CD14-positive monocyte (primary cell): Measurements from ENCODE around the gene AOC1. TPM values are rescaled to one million over a fixed set of nuclear protein-coding genes. Genes with fewer than 3 reads are reported as not detected.

ENCODE experiments used
- DNase-seq, 3 donors: peaks; one replicate each; pipeline ENCODE4 v3.0.0-alpha.2; 2011 to 2022
- H2AFZ ChIP-seq: 2 replicates; pipeline ENCODE4 v1.6.0; 2012; ENCODE audit warnings: mild to moderate bottlenecking, low read depth, low read length, inconsistent platforms; ENCODE audit not compliant: insufficient read depth, poor library complexity, severe bottlenecking
- H3K27ac ChIP-seq, 2 donors: 1 replicate in 1 of 2; 2 replicates in 1 of 2; pipeline ENCODE4 v1.5.1; 2012 to 2013; ENCODE audit warnings: low read length in 2 of 2, control low read depth in 1 of 2, inconsistent platforms in 1 of 2, low read depth in 1 of 2, mild to moderate bottlenecking in 1 of 2
- H3K27me3 ChIP-seq, 2 donors: one replicate each; pipeline versions ENCODE4 v1.6.0 to v1.6.1; 2011 to 2013; ENCODE audit warnings: low read length in 2 of 2; ENCODE audit not compliant: control insufficient read depth in 2 of 2, insufficient read depth in 2 of 2
- H3K36me3 ChIP-seq, 2 donors: replicated peaks in 1 of 2; 1 replicate in 1 of 2; 2 replicates in 1 of 2; pipeline versions ENCODE4 v1.5.1 to v1.6.1; 2012 to 2013; ENCODE audit warnings: low read length in 2 of 2, control low read depth in 1 of 2, inconsistent platforms in 1 of 2, mild to moderate bottlenecking in 1 of 2; ENCODE audit not compliant: insufficient read depth in 2 of 2, control insufficient read depth in 1 of 2
- H3K4me1 ChIP-seq, 2 donors: 1 replicate in 1 of 2; 2 replicates in 1 of 2; pipeline versions ENCODE4 v1.5.1 to v1.6.1; 2012 to 2013; ENCODE audit warnings: low read length in 2 of 2, control low read depth in 1 of 2, inconsistent platforms in 1 of 2, mild to moderate bottlenecking in 1 of 2, moderate library complexity in 1 of 2; ENCODE audit not compliant: insufficient read depth in 2 of 2, control insufficient read depth in 1 of 2
- H3K4me2 ChIP-seq: replicated peaks from 2 replicates; pipeline ENCODE3; 2012; ENCODE audit warnings: low read length, moderate library complexity, mild to moderate bottlenecking; ENCODE audit not compliant: poor library complexity, severe bottlenecking; ENCODE audit errors: extremely low read depth
- H3K4me3 ChIP-seq, 3 experiments: fragments of 200-600 bp in 1 of 3; sonication (generic) in 1 of 3; replicated peaks in 1 of 3; 1 replicate in 2 of 3; 2 replicates in 1 of 3; pipeline ENCODE4 v1.5.1; 2011 to 2013; ENCODE audit warnings: low read length in 3 of 3, mild to moderate bottlenecking in 3 of 3, control low read depth in 2 of 3, low read depth in 2 of 3, inconsistent platforms in 1 of 3, moderate library complexity in 1 of 3
- H3K79me2 ChIP-seq: 2 replicates; pipeline ENCODE4 v1.6.0; 2012; ENCODE audit warnings: mild to moderate bottlenecking, control low read depth, inconsistent platforms, low read length, moderate library complexity; ENCODE audit not compliant: insufficient read depth
- H3K9ac ChIP-seq: 2 replicates; pipeline ENCODE4 v1.6.0; 2017; ENCODE audit warnings: low read length, mild to moderate bottlenecking; ENCODE audit not compliant: insufficient read depth, poor library complexity, severe bottlenecking
- H3K9me3 ChIP-seq, 2 donors: replicated peaks in 1 of 2; 1 replicate in 1 of 2; 2 replicates in 1 of 2; pipeline versions ENCODE4 v1.5.1 to v1.6.1; 2012 to 2013; ENCODE audit warnings: low read length in 2 of 2, control low read depth in 1 of 2; ENCODE audit not compliant: control insufficient read depth in 1 of 2, insufficient read depth in 1 of 2
- H4K20me1 ChIP-seq: 2 replicates; pipeline ENCODE4 v1.6.0; 2012; ENCODE audit warnings: mild to moderate bottlenecking, low read length, control low read depth, moderate library complexity; ENCODE audit not compliant: insufficient read depth
- H3K27ac Mint-ChIP-seq, 7 donors: one replicate each; pipeline ENCODE4 v1.8.0; 2020; ENCODE audit warnings: mild to moderate bottlenecking in 7 of 7, mixed read lengths in 7 of 7, moderate library complexity in 6 of 7, inconsistent platforms in 2 of 7
- H3K27me3 Mint-ChIP-seq, 3 donors: one replicate each; pipeline ENCODE4 v1.8.0; 2021 to 2022; ENCODE audit warnings: low read depth in 3 of 3, mild to moderate bottlenecking in 3 of 3, mixed read lengths in 3 of 3, moderate library complexity in 3 of 3, inconsistent platforms in 1 of 3
- H3K36me3 Mint-ChIP-seq, 2 donors: one replicate each; pipeline ENCODE4 v1.8.0; 2020; ENCODE audit warnings: mixed read lengths in 2 of 2, inconsistent platforms in 1 of 2, mild to moderate bottlenecking in 1 of 2
- H3K4me1 Mint-ChIP-seq: one replicate; pipeline ENCODE4 v1.8.0; 2020; ENCODE audit warnings: mild to moderate bottlenecking, mixed read lengths
- H3K4me3 Mint-ChIP-seq, 2 donors: one replicate each; pipeline ENCODE4 v1.8.0; 2020; ENCODE audit warnings: mild to moderate bottlenecking in 2 of 2, mixed read lengths in 2 of 2, moderate library complexity in 1 of 2
- H3K9me3 Mint-ChIP-seq, 7 donors: one replicate each; pipeline ENCODE4 v1.8.0; 2020 to 2022; ENCODE audit warnings: mixed read lengths in 7 of 7, mild to moderate bottlenecking in 6 of 7, moderate library complexity in 6 of 7, inconsistent platforms in 2 of 7
- CTCF ChIP-seq: fragments of 200-600 bp; IDR thresholded peaks from one replicate; pipeline ENCODE4 v1.8.0; 2022; ENCODE audit warnings: antibody characterized with exemption, mild to moderate bottlenecking
- WGBS: methylation state at CpG from one replicate; pipeline ENCODE4 v1.1.5; 2013; ENCODE audit warnings: missing lambda C conversion rate; ENCODE audit not compliant: insufficient coverage; 5-methylcytosine and 5-hydroxymethylcytosine counted together
- intact Hi-C, 2 donors: fragments of 100-400 bp; cut with micrococcal nuclease; formaldehyde crosslinking; loops; one replicate each; pipeline versions ENCODE4 v1.15.0 to v1.15.1; 2023
- polyA plus RNA-seq, 3 donors: library from polyadenylated mRNA; depleted of rRNA in 1 of 3; unstranded in 2 of 3; stranded (reverse) in 1 of 3; fragments of 300-500 nt in 2 of 3; fragments of >200 nt in 1 of 3; fragmentation: Illumina TruSeq in 2 of 3; gene quantifications; 1 replicate in 2 of 3; 2 replicates in 1 of 3; pipeline ENCODE4 v1.2.3, GENCODE V29; 2012 to 2021

The AOC1 gene
- polyA plus RNA-seq, 3 donors: 0.16 to 0.31 TPM; not detected in 1

GRCh38 chr7:150846291-150847115, 5.8 kb upstream of the AOC1 start:
- Mint-ChIP-seq H3K27me3 (peaks cover 0 to 7% (median 6%) of the 10 kb centered on the region in 3 donors), H3K36me3 (no peaks in the 10 kb centered on the region), H3K27ac (peak overlapping the region in 1 of 7 donors; percentile 12), H3K9me3 (peaks cover 0 to 5% (median 2%) of the 10 kb centered on the region in 7 donors), H3K4me1 (peaks cover 17% of the 10 kb centered on the region), H3K4me3 (no peak overlapping the region)
- no peaks in the 10 kb centered on the region for H3K79me2 ChIP-seq
- no peaks in the 10 kb centered on the region for H3K36me3 ChIP-seq
- H3K4me1 ChIP-seq: peaks cover 4 to 13% of the 10 kb centered on the region in 2 donors
- 92% methylated on average over 12 of the region's 14 CpGs for WGBS
- H3K27me3 ChIP-seq: no peaks in the 10 kb centered on the region
- no peak for DNase-seq
- peaks cover 0 to 7% of the 10 kb centered on the region in 2 donors for H3K9me3 ChIP-seq
- no peak overlapping the region for H3K4me2 ChIP-seq
- H3K27ac ChIP-seq: no peak overlapping the region
- intact Hi-C loops: no loop called here
- no peak for TF ChIP-seq CTCF
- no peaks in the 10 kb centered on the region for H4K20me1 ChIP-seq
- no peak overlapping the region for H3K9ac ChIP-seq
- no peak overlapping the region for H2AFZ ChIP-seq
- no peak overlapping the region for H3K4me3 ChIP-seq

- no peaks in the 10 kb centered on the region for H3K36me3 Mint-ChIP-seq
- H3K27me3 ChIP-seq: no peaks in the 10 kb centered on the region
- WGBS: 82% methylated on average over 3 of the region's 5 CpGs
- no peak overlapping the region for H2AFZ ChIP-seq
- no peaks in the 10 kb centered on the region for H3K36me3 ChIP-seq
- H3K4me3 ChIP-seq: no peak overlapping the region
- H3K9ac ChIP-seq: no peak overlapping the region
- peaks cover 27% of the 10 kb centered on the region for H3K4me1 Mint-ChIP-seq
- peaks cover 0 to 1% of the 10 kb centered on the region in 2 donors for H3K9me3 ChIP-seq
- intact Hi-C loops: no loop called here
- no peak overlapping the region for H3K4me3 Mint-ChIP-seq
- H3K4me2 ChIP-seq: no peak overlapping the region
- no peak for DNase-seq
- peaks cover 2 to 12% (median 3%) of the 10 kb centered on the region in 3 donors for H3K27me3 Mint-ChIP-seq
- no peak for TF ChIP-seq CTCF
- no peak overlapping the region for H3K27ac ChIP-seq
- no peaks in the 10 kb centered on the region for H3K79me2 ChIP-seq
- peaks cover 0 to 3% (median 0%) of the 10 kb centered on the region in 7 donors for H3K9me3 Mint-ChIP-seq
- H3K27ac Mint-ChIP-seq: peak overlapping the region in 1 of 7 donors; percentile 64
- H4K20me1 ChIP-seq: no peaks in the 10 kb centered on the region
- H3K4me1 ChIP-seq: peaks cover 12 to 23% of the 10 kb centered on the region in 2 donors
Measured at GRCh38 chr7:150847536-150847935, 4.8 kb upstream of the AOC1 start.
